Measurements from ENCODE around the gene ZFYVE21.
A peak's percentile ranks its signal among the peaks of the same experiment; 100 is the strongest.
"Not testable (repeated sequence)": the region's sequence is repeated elsewhere in the genome, so short reads cannot be mapped to it uniquely, and the experiment has no call there.

The ZFYVE21 gene

GRCh38 chr14:103715052-103716000, at the start of gene ZFYVE21, which contains the start of gene XRCC3:
TSS of gene ZFYVE21 (plus strand) at chr14:103715810. CDS start at chr14:103715842, 32 bp downstream.
TSS of gene XRCC3 (minus strand) at chr14:103715451. CDS start at chr14:103711087, 4,364 bp downstream.
- peak; percentile 100 for DNase-seq

DNA sequence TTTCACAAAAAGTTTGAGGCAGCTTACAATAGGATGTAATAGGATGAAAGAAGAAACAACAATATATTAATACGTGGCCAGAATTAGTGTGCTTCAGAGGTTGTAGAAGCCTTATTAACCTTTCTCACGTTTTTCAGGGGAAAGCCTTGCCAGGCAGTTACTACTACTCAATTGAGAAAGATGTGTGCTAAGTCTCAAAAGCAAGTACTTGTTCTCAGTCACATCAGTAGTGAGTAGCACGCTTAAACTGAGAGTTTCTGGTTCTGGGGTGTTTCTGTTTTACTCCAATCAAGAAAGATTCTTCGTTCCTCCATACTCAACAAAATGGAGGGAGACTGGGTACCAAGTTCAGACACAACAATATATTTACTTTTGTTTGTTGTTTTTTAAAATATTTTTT, 47.9 kb upstream of the ZFYVE21 start:
- no peak for DNase-seq

DNA sequence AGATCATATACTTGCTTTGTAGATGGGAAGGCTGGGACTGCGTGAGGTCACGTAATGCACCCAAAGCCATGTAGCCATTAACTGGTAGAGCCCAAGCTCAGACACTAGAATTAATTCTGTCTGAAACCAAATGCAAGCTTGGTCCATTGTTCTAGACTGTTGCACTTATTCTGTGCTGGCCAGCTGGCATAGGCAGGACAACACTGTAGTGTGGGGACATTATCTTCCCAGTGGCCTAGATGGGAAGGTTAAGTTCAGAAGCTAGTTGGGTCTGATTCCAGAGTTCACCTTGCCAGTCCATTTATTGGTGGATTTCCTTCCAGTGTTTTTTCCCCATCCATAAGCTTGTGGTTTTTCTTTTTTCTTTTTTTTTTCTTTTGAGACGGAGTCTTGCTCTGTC, 47.5 kb upstream of the ZFYVE21 start:
- no peak for DNase-seq

DNA sequence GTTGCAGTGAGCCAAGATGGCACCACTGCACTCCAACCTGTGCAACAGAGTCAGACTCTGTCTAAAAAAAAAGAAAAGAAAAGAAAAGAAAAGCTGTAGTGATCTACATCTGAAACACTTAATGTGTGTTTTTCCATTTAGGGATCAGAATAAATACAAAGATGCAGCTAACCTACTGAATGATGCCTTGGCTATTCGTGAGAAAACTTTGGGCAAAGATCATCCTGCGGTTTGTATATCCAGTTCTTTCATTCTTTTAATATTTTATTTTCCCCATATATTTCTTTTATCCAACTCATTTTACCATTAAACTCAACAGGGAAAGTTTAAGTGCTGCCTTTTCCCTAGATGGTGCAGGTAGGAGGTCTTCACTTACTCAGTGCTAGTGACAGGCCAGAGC, 46.2 kb upstream of the ZFYVE21 start:
- no peak for DNase-seq

DNA sequence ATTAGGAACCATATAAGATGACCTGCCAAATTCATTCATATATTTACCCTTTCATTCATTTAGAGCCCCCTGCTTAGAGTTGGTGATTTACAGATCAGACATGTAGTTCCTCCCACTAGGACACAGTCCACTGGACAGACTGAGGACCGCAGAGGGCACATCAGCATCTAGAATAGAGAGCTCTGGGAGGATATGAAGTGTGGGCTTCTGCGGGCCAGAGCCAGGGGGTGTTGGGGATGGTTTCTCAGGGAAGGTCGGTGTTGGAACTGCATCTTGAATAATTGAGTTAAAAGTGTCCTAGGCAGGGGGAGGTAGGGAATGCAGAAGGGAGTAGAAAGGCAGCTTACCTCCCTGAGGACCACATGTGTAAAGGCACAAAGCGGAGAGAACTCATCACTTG, 43.7 kb upstream of the ZFYVE21 start:
- no peak for DNase-seq

DNA sequence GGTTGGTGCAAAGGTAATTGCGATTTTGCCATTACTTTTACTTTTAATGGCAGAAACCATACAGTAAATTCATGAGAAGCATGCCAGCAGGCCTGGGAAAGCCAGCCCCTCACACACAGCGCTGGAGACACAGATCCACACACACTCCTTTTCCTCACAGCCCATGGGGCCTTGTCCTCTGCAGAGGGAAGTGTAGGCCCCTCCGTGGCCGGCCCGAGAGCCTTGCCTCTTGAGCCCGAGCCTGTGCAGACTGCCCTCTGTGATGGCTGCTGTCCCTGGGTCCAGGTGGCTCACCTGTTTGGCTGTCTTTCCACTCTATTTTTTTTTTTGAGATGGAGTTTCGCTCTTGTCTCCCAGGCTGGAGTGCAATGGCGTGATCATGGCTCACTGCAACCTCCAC, 39.7 kb upstream of the ZFYVE21 start:
- no peak for DNase-seq

GRCh38 chr14:103676881-103677675, 38.5 kb upstream of the ZFYVE21 start:
- no peak for DNase-seq

- peak; percentile 83 for DNase-seq
These were observed 36.3 kb upstream of the ZFYVE21 start for GRCh38 chr14:103679351-103679750.

DNA sequence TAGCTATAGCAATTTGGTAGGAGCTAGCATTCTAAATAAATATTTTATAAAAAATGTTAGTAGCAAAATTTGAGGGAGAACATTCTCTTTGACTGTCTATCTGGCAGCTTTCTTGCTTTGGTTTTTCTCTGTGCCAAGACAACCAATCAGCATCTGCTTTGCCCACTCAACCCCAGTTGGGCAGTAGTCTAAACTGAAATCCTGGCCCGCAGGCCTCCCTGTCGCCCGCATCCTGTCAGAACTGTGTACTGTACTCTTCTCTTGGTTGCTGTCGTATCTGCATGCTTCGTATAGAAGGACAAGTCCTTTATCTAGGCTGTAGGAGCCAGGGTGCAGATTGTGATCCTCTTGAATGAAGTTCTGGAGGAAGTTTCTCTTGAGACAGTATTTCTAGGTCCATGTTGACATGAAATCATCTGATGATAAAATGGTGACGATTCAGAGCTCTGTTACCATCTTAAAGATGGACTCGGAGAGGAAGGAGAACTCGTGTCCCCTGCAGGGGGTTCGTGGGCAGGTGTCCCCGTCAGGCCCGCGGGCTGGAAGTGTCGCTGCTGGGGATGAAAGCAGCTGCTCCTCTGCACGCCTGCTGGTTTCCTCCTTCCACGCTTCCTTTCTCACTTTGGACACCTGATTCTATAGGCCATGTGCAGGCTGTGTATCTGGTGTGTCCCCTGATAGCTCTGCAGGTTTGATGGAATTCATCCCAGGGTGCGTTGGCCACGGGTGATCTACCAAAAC, 34.9 kb upstream of the ZFYVE21 start:
- DNase-seq: no peak

DNA sequence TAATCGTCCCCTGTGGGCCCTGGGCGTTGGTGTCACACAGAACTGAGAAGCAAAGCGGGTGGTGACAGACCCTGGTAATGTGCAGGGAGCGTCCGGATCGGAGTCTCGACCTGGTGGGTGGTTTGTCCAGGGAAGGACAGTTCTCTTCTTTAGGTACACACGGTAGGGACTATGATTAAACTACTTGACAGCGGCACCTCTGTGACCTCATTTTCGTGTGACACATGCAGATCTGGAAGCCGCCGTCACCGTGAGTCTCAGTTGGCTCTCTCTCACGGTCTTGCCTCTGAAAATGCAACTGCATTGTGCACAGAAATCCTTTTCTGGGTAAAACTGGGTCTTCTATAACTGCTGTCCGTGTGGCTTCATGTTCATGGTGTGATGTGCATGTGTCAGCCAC, 32.5 kb upstream of the ZFYVE21 start:
- DNase-seq: no peak

GRCh38 chr14:103684471-103684870, 31.1 kb upstream of the ZFYVE21 start:
- no peak for DNase-seq

GRCh38 chr14:103684871-103685270, 30.7 kb upstream of the ZFYVE21 start:
- no peak for DNase-seq

GRCh38 chr14:103685276-103686211, 30.1 kb upstream of the ZFYVE21 start:
- DNase-seq: no peak

- DNase-seq: no peak
These were observed 28.7 kb upstream of the ZFYVE21 start for GRCh38 chr14:103686831-103687485.

- DNase-seq: no peak
These were observed 27.9 kb upstream of the ZFYVE21 start for GRCh38 chr14:103687712-103688111.

DNA sequence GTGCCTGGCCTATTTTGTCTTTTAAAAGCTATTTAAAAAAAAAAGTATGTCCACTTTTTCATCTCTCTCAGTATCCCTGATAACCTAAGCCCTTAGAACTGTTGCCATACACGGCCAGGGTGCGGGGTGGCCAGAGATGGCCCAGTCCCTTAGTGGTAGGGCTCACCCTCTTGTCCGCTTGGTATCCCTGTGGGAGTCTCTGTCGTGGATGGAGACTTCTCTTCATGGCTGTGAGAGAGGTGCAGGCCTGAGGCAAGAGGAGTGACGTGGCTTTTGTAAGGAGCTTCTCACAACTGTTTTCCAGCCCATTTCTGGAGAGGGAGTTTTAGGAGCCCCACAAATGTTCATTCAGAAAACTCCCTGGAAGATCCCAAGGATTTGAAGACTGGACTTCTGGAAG, 27.2 kb upstream of the ZFYVE21 start:
- DNase-seq: no peak

- DNase-seq: no peak
These were observed 26.4 kb upstream of the ZFYVE21 start for GRCh38 chr14:103688906-103689902.

- DNase-seq: no peak
These were observed 25.3 kb upstream of the ZFYVE21 start for GRCh38 chr14:103690332-103690731.

GRCh38 chr14:103691655-103692054, 24.0 kb upstream of the ZFYVE21 start:
- not testable (repeated sequence) for DNase-seq

- DNase-seq: no peak
These were observed 23.5 kb upstream of the ZFYVE21 start for GRCh38 chr14:103692159-103692558.
